Activated effector memory CD4-positive, alpha-beta T cell treated with Interleukin-2 at 50 U/mL for 16 hours (primary cell): ENCODE data around the gene MARVELD1.
"Not testable (repeated sequence)": the region's sequence is repeated elsewhere in the genome, so short reads cannot be mapped to it uniquely, and the experiment has no call there.

Experiments
- DNase-seq: peaks from one replicate; pipeline ENCODE4 v3.0.0-alpha.2; 2020

The MARVELD1 gene

DNA sequence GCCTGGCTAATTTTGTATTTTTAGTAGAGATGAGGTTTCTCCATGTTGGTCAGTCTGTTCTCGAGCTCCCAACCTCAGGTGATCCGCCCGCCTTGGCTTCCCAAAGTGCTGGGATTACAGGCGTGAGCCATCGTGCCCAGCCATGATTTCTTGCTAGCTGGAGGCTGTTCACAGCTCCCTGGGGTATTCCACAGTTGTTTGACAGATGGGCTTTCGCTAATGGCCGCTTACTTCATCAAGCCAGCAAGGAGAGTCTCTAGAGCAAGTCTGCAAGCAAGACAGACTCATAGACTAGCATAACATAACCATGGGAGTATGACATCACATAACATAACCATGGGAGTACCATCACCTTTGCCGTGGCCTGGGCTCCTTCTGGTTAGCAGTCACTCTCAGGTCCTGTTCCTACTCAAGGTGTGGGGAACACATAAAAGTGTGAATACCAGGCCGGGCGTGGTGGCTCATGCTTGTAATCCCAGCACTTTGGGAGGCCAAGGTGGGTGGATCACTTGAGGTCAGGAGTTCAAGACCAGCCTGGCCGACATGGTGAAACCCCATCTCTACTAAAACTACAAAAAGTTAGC, 15.4 kb upstream of the MARVELD1 start:
- not testable (repeated sequence) for DNase-seq

GRCh38 chr10:97701438-97702069, 12.0 kb upstream of the MARVELD1 start:
- no peak for DNase-seq

DNA sequence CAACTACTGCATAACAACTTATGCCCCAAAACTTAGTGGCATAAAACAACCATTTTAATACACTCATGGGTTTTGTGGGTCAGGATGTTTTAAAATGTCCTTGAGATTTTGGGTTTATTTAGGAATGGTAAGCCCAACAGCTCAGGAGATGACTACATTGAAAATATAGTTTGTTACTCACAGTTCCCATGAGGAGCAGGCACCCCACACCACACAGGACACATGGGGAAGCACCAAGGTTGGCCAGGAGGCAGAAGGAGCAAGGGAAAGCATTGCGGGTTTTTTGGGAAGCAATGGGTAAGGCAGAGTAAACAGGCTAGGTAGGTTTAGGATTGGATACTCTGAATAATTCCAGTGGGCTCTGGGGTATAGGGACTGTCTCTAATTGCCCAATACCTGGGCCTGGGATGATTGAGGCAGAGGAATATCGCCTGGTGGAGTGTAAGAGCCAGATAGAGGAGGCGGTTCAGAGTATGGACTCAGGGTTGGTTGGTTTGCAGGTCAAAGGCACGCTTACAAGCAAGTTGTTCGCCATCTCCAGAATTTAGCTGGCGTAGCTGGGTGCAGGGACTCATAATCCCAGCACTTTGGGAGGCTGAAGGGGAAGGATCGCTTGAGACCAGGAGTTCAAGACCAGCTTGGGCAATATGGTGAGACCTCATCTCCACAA, 10.0 kb upstream of the MARVELD1 start:
- no peak for DNase-seq

GRCh38 chr10:97704341-97704740, 9.2 kb upstream of the MARVELD1 start:
- no peak for DNase-seq

DNA sequence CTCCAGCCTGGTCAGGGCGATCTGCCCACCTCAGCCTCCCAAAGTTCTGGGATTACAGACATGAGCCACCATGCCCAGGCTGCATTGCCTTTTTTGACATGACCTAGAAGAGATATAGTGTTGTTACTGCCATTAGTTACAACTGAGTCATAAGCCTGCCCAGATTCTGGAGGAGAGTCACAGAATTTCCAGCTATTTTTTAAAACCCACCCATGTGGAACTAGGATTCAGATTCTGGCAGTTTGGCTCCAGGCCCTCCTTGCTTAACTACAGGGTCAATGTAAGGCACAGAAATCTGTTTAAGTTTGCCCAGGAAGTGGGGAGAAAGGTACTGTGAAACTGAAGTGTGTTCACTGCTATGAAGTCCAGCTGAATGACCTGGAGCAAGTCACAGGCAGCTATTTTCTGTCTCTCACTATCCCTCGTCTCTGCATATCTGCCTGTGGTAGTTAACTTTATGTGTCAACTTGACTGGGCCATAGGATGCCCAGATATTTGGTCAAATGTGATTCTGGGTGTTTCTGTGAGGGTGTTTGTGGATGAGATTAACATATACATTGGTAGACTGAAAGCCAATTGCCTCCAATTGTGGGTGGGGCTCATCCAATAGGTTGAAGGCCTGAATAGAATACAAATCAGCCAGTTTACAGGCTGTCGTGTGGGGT, 8.4 kb upstream of the MARVELD1 start:
- no peak for DNase-seq

- no peak for DNase-seq
These were observed 6.2 kb upstream of the MARVELD1 start for GRCh38 chr10:97707134-97707861.

GRCh38 chr10:97708167-97708566, 5.4 kb upstream of the MARVELD1 start:
- no peak for DNase-seq

DNA sequence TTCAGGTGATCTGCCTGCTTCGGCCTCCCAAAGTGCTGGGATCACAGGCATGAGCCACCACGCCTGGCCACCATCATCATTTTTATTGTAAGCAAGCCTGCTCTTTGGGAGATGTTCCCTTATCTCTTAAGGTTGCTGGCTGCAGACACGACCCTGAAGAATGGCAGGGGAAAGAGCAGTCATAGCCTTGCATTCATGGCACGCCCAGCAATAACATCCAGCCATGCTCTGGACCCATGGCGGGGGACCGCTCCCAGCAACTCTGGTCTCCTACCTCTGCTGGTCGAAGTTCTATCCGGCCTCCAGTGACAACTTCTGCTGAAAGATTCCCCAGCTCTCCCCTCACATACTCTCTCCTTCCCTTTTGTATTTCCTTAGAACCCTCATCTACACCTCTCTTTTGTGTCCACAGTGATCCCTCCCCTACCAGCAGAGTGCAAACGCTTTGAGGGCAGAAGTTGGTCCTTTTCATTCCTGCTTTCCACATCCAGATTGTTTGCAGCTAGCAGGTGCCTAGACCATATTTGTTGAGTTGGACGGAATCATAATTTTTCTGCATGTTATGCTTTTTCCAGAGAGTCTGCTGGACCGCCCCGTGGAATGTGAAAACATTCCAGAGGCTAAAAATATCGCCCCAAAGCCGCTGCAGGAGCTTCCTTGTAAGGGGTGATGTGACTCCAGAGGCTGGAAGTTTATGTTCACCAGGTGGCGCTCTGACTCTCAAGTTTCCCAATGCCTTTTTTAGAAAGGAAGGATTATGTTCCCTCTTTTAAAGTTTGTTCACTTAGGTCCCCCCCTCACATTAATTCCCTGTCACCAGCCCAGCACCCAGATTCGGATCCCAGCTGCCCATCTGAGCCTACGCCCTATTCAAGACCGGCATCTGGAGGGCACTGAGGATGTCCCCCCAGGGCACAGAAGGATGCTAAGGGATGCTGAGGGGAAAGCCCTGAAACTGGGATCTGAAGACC, 4.3 kb upstream of the MARVELD1 start:
- no peak for DNase-seq

DNA sequence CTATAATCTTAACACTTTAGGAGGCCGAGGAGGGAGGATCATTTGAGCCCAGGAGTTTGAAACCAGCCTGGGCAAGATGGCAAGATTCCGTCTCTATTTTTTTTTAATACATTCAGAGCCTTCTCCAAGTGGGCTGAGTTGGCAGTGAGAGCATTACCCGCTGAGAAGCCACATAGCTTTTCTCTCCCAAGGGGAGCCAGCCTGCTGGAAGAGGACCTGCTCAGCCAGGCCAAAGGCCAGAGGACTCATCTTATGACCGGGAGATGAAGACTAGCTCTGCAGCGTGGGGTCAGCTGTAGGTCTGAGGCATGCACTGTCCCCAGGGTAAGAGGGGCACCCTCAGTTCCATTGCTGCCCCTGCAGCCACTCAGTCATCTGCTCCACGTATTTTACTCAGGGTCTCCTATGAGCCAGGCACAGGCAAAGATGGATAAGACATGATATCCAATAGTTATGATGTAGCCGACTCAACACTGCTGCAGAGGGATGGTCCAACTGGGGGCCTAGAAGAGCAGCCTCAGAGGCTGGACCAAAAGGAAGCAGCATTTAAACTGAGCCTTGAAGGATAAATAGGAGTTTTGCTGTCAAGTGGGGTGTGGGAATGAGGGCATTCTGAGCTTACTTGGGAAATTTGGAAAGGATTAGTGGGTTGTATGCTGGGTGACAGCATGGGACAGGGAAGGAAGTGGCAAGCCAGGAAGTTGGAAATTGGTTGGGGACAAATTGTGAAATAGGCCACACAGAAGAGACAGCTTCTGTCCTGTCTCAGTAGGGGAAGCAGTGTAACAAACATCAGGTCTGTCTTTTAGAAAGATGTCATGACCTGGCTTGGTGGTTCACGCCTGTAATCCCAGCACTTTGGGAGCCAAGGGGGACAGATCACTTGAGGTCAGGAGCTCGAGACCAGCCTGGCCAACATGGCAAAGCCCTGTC, 1.6 kb upstream of the MARVELD1 start:
- DNase-seq, result no peak

DNA sequence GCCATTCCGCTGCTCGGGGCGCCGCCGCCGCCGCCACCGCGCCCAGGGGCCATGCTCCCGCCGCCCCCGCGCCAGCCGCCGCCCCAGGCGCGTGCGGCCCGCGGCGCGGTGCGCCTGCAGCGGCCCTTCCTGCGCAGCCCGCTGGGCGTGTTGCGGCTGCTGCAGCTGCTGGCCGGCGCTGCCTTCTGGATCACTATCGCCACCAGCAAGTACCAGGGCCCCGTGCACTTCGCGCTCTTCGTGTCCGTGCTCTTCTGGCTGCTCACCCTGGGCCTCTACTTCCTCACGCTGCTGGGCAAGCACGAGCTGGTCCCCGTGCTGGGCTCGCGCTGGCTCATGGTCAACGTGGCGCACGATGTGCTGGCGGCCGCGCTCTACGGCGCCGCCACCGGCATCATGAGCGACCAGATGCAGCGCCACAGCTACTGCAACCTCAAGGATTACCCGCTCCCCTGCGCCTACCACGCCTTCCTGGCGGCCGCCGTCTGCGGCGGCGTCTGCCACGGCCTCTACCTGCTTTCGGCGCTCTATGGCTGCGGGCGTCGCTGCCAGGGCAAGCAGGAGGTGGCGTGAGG, 383 bp downstream of the MARVELD1 start:
- DNase-seq, result peak; percentile 46

DNA sequence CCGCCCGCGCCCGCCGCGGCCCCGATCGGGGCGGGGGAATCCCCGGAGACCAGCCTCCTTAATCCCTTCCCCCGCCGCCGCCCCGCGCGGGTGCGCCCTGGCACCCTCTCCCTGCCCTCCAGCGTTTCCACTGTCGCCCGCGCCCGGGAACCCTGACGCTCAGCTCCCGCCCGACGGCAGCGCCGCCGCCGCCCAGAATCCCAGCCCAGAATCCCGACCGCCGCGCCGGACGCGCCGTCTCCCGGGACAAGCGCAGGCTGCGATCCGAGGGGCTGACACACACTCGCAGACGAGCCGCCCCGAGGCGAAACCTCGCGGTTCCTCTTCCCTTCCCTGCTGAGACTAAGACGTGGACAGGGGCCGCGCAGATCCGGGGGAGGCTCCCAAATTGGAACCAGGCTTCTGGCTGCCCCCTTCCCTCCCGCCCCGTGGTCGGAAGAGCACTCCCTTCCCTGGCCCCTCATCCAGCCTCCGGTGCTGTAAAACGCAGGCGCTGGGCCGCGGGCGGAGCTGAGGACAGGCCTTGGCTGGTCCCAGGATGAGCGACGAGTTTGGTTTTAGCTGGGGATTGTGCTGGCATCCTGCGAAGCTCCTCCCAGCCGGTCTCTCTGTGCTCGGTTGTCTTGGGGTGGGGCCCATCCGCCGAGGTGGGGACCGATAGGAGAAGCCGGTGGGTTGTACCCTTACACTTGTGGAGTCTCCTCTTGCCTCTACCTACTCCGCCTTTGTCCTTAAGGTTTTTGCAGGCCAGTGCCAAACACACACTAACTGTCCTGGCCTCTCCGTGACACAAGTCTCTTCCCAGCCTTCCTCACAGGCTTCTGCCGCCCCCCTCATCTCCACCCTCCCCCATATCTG, 1.1 kb downstream of the MARVELD1 start:
- DNase-seq, result no peak

GRCh38 chr10:97715259-97715874, 1.8 kb downstream of the MARVELD1 start:
- DNase-seq, result no peak

DNA sequence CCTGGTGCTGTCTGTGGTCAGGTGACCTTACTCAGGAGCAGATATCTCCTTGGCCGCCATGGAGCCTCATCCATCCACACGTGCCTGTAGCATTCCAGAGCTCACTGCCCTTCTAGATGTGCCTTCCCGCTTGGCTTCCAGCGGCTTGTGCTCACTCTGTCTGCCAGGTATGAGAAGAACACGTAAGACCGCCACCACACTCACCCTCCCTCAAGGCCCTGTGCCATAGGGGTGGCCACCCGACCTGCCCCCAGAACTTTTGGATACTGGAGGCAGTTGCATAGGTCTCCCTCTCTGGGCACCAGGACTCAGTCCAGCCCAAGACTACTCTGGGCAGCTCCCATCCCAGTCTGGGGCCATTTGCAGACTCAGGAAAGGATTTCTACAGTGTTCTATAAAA, 4.1 kb downstream of the MARVELD1 start:
- no peak for DNase-seq

GRCh38 chr10:97718178-97718577, 4.6 kb downstream of the MARVELD1 start:
- DNase-seq, result no peak

DNA sequence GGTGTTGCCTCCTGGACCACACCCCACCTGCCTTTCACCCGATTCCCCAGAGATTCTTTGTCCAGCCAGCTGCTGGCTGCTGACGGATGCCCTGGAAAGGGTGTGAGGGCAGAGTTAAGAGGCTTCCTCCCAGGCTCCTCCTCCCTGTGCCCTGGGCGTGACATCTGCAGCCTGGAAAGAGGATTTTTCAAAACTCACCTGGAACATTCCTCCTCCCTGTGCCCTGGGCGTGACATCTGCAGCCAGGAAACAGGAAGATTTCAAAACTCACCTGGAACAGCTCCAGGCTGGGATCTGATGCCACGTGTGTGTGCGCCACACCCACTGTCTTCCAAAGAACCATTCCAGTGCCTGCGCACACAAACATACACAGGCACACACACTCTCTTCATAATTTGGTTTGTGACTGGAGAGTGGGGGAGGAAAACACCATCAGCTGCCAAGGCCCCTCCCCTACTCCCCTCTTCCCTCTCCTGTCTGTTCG, 5.2 kb downstream of the MARVELD1 start:
- no peak for DNase-seq

GRCh38 chr10:97719602-97720001, 6.1 kb downstream of the MARVELD1 start:
- no peak for DNase-seq

GRCh38 chr10:97721871-97722780, 8.6 kb downstream of the MARVELD1 start:
- DNase-seq, result no peak

DNA sequence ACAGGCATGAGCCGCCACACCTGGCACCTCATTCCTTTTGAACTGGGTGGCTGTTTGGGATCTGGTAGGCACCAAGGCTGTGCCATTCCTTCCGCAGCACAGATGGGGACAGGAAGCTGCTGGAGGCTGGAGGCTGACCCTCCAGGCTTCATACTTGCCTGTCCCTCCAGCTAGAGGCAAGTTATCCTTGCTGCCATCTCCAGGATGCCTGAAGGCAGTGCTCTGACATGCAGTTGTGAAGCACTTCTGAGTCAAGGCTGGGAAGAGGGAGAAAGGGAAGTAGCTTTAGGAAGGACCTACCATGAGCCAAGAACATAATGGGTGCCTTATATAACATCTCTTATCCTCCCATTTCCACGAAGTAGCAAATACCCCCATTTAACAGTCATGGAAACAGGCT, 9.5 kb downstream of the MARVELD1 start:
- DNase-seq, result no peak
